HAP-1 (cell line): ENCODE measurements around the gene NUDT6.
"Not testable (repeated sequence)": the region's sequence is repeated elsewhere in the genome, so short reads cannot be mapped to it uniquely, and the experiment has no call there.

Experiments
- DNase-seq, 2 experiments: peaks; one replicate each; pipeline ENCODE4 v3.0.0-alpha.2; 2016 to 2020; ENCODE audit warnings: low spot score in 2 of 2
- H3K27me3 ChIP-seq: fragments of 250-450 bp; sonication (Bioruptor Pico); 2 replicates; pipeline ENCODE4 v1.5.1; 2020; ENCODE audit warnings: low read depth, mild to moderate bottlenecking, moderate library complexity
- H3K36me3 ChIP-seq: fragments of 250-450 bp; sonication (Bioruptor Pico); replicated peaks from 2 replicates; pipeline ENCODE4 v1.5.1; 2020; ENCODE audit warnings: mild to moderate bottlenecking
- H3K4me1 ChIP-seq: fragments of 250-450 bp; sonication (Bioruptor Pico); 2 replicates; pipeline ENCODE4 v1.5.1; 2020; ENCODE audit warnings: mild to moderate bottlenecking
- H3K4me3 ChIP-seq: fragments of 250-450 bp; sonication (Bioruptor Pico); 2 replicates; pipeline ENCODE4 v1.5.1; 2020; ENCODE audit warnings: mild to moderate bottlenecking, moderate library complexity
- H3K9me3 ChIP-seq: fragments of 250-450 bp; sonication (Bioruptor Pico); 2 replicates; pipeline ENCODE4 v1.5.1; 2020; ENCODE audit warnings: mild to moderate bottlenecking, moderate library complexity
- in situ Hi-C: fragments of 300-500 bp; cut with MboI; formaldehyde crosslinking; loops from 3 replicates; pipeline ENCODE4 v1.14.3; 2020; ENCODE audit warnings: low sequenced_read_pairs, inconsistent platforms, mixed read lengths

Gene NUDT6

DNA sequence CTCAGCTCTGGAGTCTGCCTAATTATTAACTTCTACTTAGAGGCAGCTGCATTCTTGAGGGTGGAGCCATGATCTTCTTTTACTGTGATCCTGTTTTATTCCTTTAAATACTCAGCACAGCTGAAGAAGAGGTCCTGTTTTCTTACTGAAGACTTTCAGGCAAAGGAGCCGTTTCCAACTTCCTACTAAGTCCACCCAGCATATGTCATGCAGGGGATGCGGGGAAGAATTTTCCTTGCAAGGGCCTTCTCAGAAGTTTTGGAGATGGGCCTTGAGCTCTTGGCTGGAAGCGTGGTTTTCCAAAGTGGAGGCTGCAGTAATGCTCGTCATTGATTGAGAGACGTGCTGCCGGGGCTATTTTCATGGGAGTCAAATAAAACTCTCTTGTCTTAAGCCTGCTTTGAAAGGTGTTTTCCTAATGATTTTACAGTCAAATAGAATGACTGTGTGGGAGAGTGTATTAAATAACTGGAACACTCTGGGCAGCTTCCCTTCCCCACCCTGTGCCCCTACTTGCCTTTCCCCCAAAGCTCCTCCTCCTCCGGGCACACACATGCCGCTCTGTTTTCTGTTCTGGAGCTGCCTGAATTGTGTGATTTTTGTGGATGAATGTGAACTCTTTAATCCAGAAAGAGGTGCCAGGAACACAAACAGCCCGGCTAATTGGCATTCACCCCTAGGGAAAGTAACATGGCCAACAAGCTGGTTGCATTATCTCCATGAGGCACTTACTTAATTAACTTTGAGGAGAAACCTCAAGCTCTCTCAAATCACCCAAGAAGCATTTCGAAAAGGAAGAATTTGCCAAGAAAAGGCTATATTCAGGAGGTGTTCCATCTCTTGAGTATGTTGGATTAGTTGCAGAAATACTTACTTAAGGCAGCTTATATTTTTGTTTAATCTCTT is 67.7 kb downstream of the NUDT6 start:
- in situ Hi-C loops = no loop called here
- Histone ChIP-seq H3K36me3 (no peaks in the 10 kb centered on the region; the same call in 1 of the 2 replicates), H3K4me3 (no peak overlapping the region), H3K4me1 (no peaks in the 10 kb centered on the region; the same call in 1 of the 2 replicates), H3K9me3 (no peaks in the 10 kb centered on the region), H3K27me3 (no peaks in the 10 kb centered on the region)
- DNase-seq = no peak

DNA sequence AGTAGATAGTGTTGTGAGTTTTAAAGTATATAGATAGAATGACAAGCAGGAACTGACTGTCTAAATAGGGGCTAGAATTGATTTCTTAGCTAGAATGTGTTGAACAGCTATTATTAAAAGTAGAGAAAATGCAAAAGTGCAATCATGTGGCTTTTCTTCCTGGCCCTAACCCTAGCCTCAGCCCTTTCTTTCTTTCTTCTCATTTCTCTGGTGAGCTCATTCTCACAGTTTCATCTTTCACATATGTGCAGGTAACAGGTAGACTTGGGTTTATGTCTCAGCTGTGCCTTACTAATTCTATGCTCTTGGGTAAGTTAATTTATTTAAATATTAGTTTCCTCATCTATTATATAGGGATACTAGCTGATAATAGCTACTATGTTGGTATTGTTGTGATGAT is 70.8 kb downstream of the NUDT6 start:
- H3K36me3 ChIP-seq = no peaks in the 10 kb centered on the region; the same call in 1 of the 2 replicates
- 0 out of 2 replicates have a peak, but pooled peaks cover 3% of the 10 kb centered on the region for H3K9me3 ChIP-seq
- no peaks in the 10 kb centered on the region for H3K27me3 ChIP-seq
- DNase-seq = no peak
- in situ Hi-C loops = no loop called here
- H3K4me1 ChIP-seq = peaks cover 9% of the 10 kb centered on the region
- no peak overlapping the region for H3K4me3 ChIP-seq

DNA sequence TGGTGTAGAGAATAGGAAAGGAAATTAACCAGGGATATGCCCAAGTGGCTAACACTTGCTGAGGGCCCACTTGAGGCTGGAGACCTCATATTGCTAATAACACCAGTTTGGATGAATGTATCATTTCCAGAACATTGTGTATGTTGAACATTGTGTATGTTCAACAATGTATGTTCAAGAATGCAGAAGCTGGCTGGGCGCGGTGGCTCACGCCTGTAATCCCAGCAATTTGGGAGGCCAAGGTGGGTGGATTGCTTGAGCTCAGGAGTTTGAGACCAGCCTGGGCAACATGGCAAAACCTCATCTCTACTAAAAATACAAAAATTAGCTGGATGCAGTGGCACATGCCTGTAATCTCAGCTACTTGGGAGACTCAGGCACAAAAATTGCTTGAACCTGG is 72.6 kb downstream of the NUDT6 start:
- H3K36me3 ChIP-seq, H3K9me3 ChIP-seq, in situ Hi-C loops, H3K4me3 ChIP-seq, DNase-seq, H3K27me3 ChIP-seq: not testable (repeated sequence)
- H3K4me1 ChIP-seq = peaks cover 11% of the 10 kb centered on the region

DNA sequence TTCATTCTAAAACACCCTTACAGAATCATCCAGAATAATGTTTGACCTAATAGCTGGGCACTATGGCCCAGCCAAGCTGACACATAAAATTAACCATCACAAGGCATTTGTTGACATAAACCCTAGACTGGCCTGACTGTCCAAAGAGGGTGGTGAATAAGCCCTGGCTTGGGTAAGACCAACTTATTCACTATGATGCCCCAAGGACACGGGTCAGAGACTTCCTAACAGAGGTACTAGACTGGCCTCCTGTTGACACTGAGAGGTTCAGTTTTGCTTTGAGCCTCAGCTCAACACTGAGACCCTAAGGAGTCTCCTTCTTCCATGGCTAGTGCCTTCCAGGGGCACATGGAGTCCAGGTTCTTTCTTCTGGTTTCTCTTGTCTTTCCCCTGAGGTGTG is 74.5 kb downstream of the NUDT6 start:
- H3K4me1 ChIP-seq = peaks cover 19% of the 10 kb centered on the region
- H3K27me3 ChIP-seq = no peaks in the 10 kb centered on the region
- in situ Hi-C loops = no loop called here
- H3K4me3 ChIP-seq = no peak overlapping the region
- H3K36me3 ChIP-seq = no peaks in the 10 kb centered on the region; the same call in 1 of the 2 replicates
- H3K9me3 ChIP-seq = 0 out of 2 replicates have a peak, but pooled peaks cover 3% of the 10 kb centered on the region
- DNase-seq = no peak

DNA sequence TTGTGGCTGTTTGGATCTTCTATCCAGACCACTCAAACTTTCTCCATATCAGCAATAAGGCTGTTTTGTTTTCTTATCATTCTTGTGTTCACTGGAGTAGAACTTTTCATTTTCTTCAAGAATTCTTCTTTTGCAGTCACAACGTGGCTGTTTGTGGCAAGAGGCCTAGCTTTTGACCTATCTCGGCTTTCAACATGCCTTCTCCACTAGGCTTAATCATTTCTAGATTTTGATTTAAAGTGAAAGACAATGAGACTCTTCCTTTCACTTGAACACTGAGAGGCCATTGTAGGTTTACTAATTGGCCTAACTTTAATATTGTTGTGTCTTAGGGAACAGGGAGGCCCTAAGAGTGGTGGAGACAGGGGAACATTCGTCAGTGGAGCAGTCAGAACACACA is 76.6 kb downstream of the NUDT6 start:
- Histone ChIP-seq H3K36me3 (no peaks in the 10 kb centered on the region; the same call in 1 of the 2 replicates), H3K4me3 (no peak overlapping the region), H3K9me3 (0 out of 2 replicates have a peak, but pooled peaks cover 3% of the 10 kb centered on the region), H3K4me1 (peaks cover 28% of the 10 kb centered on the region), H3K27me3 (no peaks in the 10 kb centered on the region)
- no peak for DNase-seq
- in situ Hi-C loops = no loop called here

DNA sequence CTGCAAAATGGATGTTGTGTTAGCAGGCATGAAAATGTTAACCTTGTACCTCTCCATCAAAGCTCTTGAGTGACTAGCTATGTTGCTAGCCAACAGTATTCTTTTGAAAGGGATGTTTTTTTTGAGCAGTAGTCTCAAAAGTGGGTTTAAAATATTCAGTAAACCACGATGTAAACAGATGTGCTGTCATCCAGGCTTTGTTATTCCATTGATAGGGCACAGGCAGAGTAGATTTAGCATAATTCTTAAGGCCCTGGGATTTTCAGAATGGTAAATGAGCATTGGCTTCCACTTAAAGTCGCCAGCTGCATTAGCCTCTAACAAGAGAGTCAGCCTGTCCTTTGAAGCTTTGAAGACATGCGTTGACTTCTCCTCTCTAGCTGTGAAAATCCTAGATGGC is 77.3 kb downstream of the NUDT6 start:
- Histone ChIP-seq H3K36me3 (no peaks in the 10 kb centered on the region; the same call in 1 of the 2 replicates), H3K9me3 (0 out of 2 replicates have a peak, but pooled peaks cover 3% of the 10 kb centered on the region), H3K4me1 (peaks cover 28% of the 10 kb centered on the region), H3K27me3 (no peaks in the 10 kb centered on the region), H3K4me3 (no peak overlapping the region)
- in situ Hi-C loops = no loop called here
- no peak for DNase-seq

DNA sequence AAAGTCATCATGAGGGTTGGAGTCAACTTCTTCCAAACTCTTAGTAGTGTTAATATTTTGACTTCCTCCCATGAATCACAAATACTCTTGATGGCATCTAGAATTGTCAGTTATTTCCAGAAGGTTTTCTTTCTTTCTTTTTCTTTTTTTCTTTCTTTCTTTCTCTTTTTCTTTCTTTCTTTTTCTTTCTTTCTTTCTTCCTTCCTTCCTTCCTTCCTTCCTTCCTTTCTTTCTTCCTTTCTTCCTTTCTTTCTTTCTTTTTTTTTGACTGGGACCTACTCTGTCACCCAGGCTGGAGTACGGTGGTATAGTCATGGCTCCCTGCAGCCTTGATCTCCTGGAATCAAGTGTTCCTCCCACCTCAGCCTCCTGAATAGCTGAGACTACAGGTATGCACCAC is 78.0 kb downstream of the NUDT6 start:
- H3K36me3 ChIP-seq, H3K4me3 ChIP-seq, H3K27me3 ChIP-seq, in situ Hi-C loops, H3K9me3 ChIP-seq, DNase-seq: not testable (repeated sequence)
- peaks cover 28% of the 10 kb centered on the region for H3K4me1 ChIP-seq

DNA sequence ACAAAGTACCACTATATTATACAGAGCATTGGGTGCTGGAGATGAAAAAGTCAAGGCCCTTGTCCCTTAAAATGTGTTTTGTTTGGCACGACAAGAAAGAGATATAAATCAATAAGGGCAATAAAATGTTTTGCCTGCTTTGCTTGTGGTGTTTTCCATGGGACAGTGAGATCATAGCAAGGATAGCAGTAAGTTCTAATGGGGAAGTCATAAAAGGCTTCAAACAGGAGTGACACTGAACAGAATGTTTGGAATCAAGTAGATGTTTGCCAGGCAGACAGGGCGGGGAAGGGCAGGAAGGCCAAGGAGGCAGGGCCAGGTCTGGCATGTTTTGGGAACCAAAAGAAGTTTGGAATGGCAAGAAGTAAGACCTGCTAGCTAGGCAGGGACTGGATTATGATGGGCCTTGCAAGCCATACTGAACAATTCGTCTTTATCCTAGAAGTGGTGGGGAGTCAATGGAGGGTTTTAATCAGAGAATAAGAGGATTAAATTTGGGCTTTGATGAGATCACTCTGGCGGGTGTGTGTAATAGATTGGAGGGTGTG is 79.3 kb downstream of the NUDT6 start:
- peak; percentile 60 to 92 for DNase-seq
- Histone ChIP-seq H3K27me3 (no peaks in the 10 kb centered on the region), H3K4me3 (no peak overlapping the region), H3K36me3 (peaks cover 7% of the 10 kb centered on the region), H3K9me3 (0 out of 2 replicates have a peak, but pooled peaks cover 3% of the 10 kb centered on the region), H3K4me1 (peaks cover 28% of the 10 kb centered on the region)
- in situ Hi-C loops = no loop called here
